ENCODE data around the gene FBXO15. TPM values are rescaled to one million over a fixed set of nuclear protein-coding genes. Genes with fewer than 3 reads are reported as not detected.
A peak's percentile ranks its signal among the peaks of the same experiment; 100 is the strongest.

FBXO15 gene
- total and polyA plus RNA-seq, 2 of the 13 experiments (the other 11 are each of a cell fraction or from before 2014, with no cell fraction given), result 0.09 to 0.12 TPM

DNA sequence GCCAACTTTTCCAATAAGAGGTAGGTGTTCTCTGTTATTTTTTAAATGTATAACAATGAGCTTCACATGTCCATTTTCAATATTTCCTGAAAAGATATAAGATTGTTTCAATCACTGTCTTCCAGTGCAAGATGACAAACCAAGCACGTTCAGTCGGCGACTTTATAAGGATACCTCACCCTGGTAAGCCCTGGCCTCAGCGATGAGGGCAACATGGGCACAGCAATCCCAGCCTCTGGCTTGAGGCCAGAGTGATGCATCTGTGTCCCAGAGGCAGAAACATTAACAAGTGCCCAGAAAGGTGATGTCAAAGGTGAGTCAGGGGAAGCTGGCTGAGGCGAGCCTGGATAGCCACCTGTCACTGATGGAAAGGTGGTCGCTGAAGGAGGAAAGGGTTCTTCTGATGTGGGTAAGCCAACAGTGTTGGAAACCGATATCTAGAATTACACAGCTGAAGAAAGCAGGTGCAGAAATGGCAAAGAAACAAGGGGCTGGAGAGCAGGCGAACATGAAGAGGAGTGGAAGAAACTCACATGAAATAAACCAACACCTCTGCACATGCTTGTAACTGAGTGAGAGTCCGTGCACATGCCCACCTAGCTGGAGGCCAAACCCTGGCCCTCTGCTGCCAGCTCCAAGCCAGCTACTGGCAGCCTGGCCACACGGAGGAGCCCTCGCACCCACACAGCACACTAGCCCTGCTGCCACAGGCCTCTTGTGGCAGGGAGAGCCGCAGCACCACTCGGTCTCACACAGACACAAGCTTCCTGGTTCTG, 65.5 kb downstream of the FBXO15 start (continued):
- TF ChIP-seq ZNF318 (CRISPR knock-in tag; IDR thresholded peaks at IDR 0.05) (no peak), SNAI1 (CRISPR knock-in tag; IDR thresholded peaks at IDR 0.05; ENCODE audit: borderline replicate concordance) (no peak), ZEB1 (IDR thresholded peaks at IDR 0.05; ENCODE audit: insufficient replicate concordance, low read depth) (no peak), TARDBP (CRISPR knock-in tag; IDR thresholded peaks at IDR 0.05) (peak; percentile 42; the same call in 1 of the 2 replicates), XRCC5 (optimal IDR thresholded peaks at IDR 0.05; ENCODE audit: low read length) (peak; percentile 85), REPIN1 (CRISPR knock-in tag; IDR thresholded peaks at IDR 0.05; ENCODE audit: borderline replicate concordance, low read depth) (0 out of 2 replicates have a peak, but pooled peaks have one; percentile 27), TEAD3 (CRISPR knock-in tag; optimal IDR thresholded peaks at IDR 0.05; ENCODE audit: borderline replicate concordance) (peak; percentile 32), KDM2A (CRISPR knock-in tag; IDR thresholded peaks at IDR 0.05; ENCODE audit: borderline replicate concordance, low read depth) (peak; percentile 39; the same call in 1 of the 2 replicates), ZNF556 (CRISPR knock-in tag; IDR thresholded peaks at IDR 0.05; ENCODE audit: borderline replicate concordance) (no peak), ZNF12 (CRISPR knock-in tag; IDR thresholded peaks at IDR 0.05) (0 out of 2 replicates have a peak, but pooled peaks have one; percentile 58), LCORL (IDR thresholded peaks at IDR 0.05) (no peak), LCORL (CRISPR knock-in tag; IDR thresholded peaks at IDR 0.05) (no peak), KLF16 (CRISPR knock-in tag; IDR thresholded peaks at IDR 0.05) (no peak)
- TF ChIP-seq, protein P1, sequence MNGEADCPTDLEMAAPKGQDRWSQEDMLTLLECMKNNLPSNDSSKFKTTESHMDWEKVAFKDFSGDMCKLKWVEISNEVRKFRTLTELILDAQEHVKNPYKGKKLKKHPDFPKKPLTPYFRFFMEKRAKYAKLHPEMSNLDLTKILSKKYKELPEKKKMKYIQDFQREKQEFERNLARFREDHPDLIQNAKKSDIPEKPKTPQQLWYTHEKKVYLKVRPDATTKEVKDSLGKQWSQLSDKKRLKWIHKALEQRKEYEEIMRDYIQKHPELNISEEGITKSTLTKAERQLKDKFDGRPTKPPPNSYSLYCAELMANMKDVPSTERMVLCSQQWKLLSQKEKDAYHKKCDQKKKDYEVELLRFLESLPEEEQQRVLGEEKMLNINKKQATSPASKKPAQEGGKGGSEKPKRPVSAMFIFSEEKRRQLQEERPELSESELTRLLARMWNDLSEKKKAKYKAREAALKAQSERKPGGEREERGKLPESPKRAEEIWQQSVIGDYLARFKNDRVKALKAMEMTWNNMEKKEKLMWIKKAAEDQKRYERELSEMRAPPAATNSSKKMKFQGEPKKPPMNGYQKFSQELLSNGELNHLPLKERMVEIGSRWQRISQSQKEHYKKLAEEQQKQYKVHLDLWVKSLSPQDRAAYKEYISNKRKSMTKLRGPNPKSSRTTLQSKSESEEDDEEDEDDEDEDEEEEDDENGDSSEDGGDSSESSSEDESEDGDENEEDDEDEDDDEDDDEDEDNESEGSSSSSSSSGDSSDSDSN (CRISPR knock-in tag; IDR thresholded peaks at IDR 0.05), result 0 out of 2 replicates have a peak, but pooled peaks have one; percentile 36
- TF ChIP-seq, protein P2, sequence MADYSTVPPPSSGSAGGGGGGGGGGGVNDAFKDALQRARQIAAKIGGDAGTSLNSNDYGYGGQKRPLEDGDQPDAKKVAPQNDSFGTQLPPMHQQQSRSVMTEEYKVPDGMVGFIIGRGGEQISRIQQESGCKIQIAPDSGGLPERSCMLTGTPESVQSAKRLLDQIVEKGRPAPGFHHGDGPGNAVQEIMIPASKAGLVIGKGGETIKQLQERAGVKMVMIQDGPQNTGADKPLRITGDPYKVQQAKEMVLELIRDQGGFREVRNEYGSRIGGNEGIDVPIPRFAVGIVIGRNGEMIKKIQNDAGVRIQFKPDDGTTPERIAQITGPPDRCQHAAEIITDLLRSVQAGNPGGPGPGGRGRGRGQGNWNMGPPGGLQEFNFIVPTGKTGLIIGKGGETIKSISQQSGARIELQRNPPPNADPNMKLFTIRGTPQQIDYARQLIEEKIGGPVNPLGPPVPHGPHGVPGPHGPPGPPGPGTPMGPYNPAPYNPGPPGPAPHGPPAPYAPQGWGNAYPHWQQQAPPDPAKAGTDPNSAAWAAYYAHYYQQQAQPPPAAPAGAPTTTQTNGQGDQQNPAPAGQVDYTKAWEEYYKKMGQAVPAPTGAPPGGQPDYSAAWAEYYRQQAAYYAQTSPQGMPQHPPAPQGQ (CRISPR knock-in tag; IDR thresholded peaks at IDR 0.05; ENCODE audit: borderline replicate concordance), result no peak
